BE2C (cell line): ENCODE results near the gene WNT2. TPM values are rescaled to one million over a fixed set of nuclear protein-coding genes. Genes with fewer than 3 reads are reported as not detected.

Source experiments
- DNase-seq: peaks from one replicate; pipeline ENCODE4 v3.0.0-alpha.2; 2020
- H3K27me3 ChIP-seq: fragments of 250-450 bp; sonication (Bioruptor Pico); 2 replicates; pipeline ENCODE4 v1.5.1; 2020; ENCODE audit warnings: mild to moderate bottlenecking
- H3K36me3 ChIP-seq: fragments of 250-450 bp; sonication (Bioruptor Pico); 2 replicates; pipeline ENCODE4 v1.5.1; 2020; ENCODE audit warnings: mild to moderate bottlenecking
- H3K4me1 ChIP-seq: fragments of 250-450 bp; sonication (Bioruptor Pico); 2 replicates; pipeline ENCODE4 v1.5.1; 2020
- H3K4me3 ChIP-seq: 2 replicates; pipeline ENCODE4 v1.5.1; 2011; ENCODE audit warnings: low read depth, low read length
- H3K9me3 ChIP-seq: fragments of 250-450 bp; sonication (Bioruptor Pico); 2 replicates; pipeline ENCODE4 v1.5.1; 2020
- CTCF ChIP-seq: IDR thresholded peaks from 2 replicates; pipeline ENCODE4 v1.5.1; 2012; ENCODE audit warnings: mild to moderate bottlenecking, low read depth, low read length
- polyA plus RNA-seq: library from polyadenylated mRNA; unstranded; fragments of >200 nt; gene quantifications from one replicate; pipeline ENCODE4 v1.2.1, GENCODE V29; 2012; ENCODE audit warnings: low read depth, missing spikeins; ENCODE audit not compliant: insufficient read length, insufficient read depth

WNT2 gene
- 1.1 TPM for polyA plus RNA-seq

- H3K36me3 ChIP-seq, result no peaks in the 10 kb centered on the region
- no peak for TF ChIP-seq CTCF
- no peak for DNase-seq
- peak within 1 kb of the TSS; percentile 19; the same call in 1 of the 2 replicates for H3K4me3 ChIP-seq
- H3K27me3 ChIP-seq, result peaks cover 82% of the 10 kb centered on the region
- H3K9me3 ChIP-seq, result no peaks in the 10 kb centered on the region
- H3K4me1 ChIP-seq, result no peaks in the 10 kb centered on the region
These were observed at the start of gene WNT2 for GRCh38 chr7:117322741-117323304. Gene WNT2 (minus strand): TSS chr7:117323058. CDS start chr7:117322989, 69 bp downstream.

GRCh38 chr7:117372073-117372472, 49.2 kb upstream of the WNT2 start:
- Histone ChIP-seq H3K4me1 (no peaks in the 10 kb centered on the region), H3K27me3 (peaks cover 3% of the 10 kb centered on the region; the same call in 1 of the 2 replicates), H3K9me3 (no peaks in the 10 kb centered on the region), H3K4me3 (no peak overlapping the region), H3K36me3 (no peaks in the 10 kb centered on the region)
- no peak for DNase-seq
- TF ChIP-seq CTCF, result no peak

GRCh38 chr7:117364339-117365080, 41.7 kb upstream of the WNT2 start:
- H3K4me1 ChIP-seq, result no peaks in the 10 kb centered on the region
- DNase-seq, result no peak

GRCh38 chr7:117362294-117362888, 39.5 kb upstream of the WNT2 start:
- Histone ChIP-seq H3K27me3 (peaks cover 3% of the 10 kb centered on the region), H3K36me3 (no peaks in the 10 kb centered on the region), H3K4me3 (no peak overlapping the region), H3K9me3 (no peaks in the 10 kb centered on the region), H3K4me1 (no peaks in the 10 kb centered on the region)
- TF ChIP-seq CTCF, result no peak
- DNase-seq, result no peak

More at GRCh38 chr7:117364339-117365080, 41.7 kb upstream of the WNT2 start:
- Histone ChIP-seq H3K9me3 (no peaks in the 10 kb centered on the region), H3K36me3 (no peaks in the 10 kb centered on the region), H3K4me3 (no peak overlapping the region), H3K27me3 (peaks cover 3% of the 10 kb centered on the region)
- TF ChIP-seq CTCF, result no peak

GRCh38 chr7:117350027-117350426, 27.2 kb upstream of the WNT2 start:
- Histone ChIP-seq H3K27me3 (no peaks in the 10 kb centered on the region; the same call in none of the 2 replicates), H3K9me3 (no peaks in the 10 kb centered on the region), H3K4me3 (no peak overlapping the region), H3K4me1 (no peaks in the 10 kb centered on the region), H3K36me3 (no peaks in the 10 kb centered on the region)
- no peak for DNase-seq
- no peak for TF ChIP-seq CTCF
